Measurements from ENCODE around the gene DIDO1. TPM values are rescaled to one million over a fixed set of nuclear protein-coding genes. Genes with fewer than 3 reads are reported as not detected.

Gene DIDO1
- total and polyA plus RNA-seq, 12 donors = 19.0 to 51.3 (median 37.3) TPM

GRCh38 chr20:62880935-62881661 is 45.2 kb downstream of the DIDO1 start:
- DNase-seq = no peak

GRCh38 chr20:62880147-62880934 is 46.0 kb downstream of the DIDO1 start:
- Histone ChIP-seq H3K27me3 (no peaks in the 10 kb centered on the region), H3K4me3 (no peak overlapping the region), H3K27ac (no peak overlapping the region), H3K36me3 (replicated peaks in 1 of 2) (peaks cover 0 to 18% of the 10 kb centered on the region in 2 donors), H3K4me1 (replicated peaks in 1 of 2) (peaks cover 0 to 16% of the 10 kb centered on the region in 2 donors), H3K9me3 (replicated peaks in 1 of 3) (no peaks in the 10 kb centered on the region)
- DNase-seq = no peak
- TF ChIP-seq CTCF (IDR thresholded peaks at IDR 0.05) (no peak), POLR2A (IDR thresholded peaks at IDR 0.05) (no peak)
- intact Hi-C loops (cut with DNase I) = no loop called here
- WGBS, 4 donors = 92 to 94% (median 93%) methylated on average over 27 to 37 of the region's 37 CpGs

More at GRCh38 chr20:62880935-62881661, 45.2 kb downstream of the DIDO1 start:
- peaks cover 0 to 11% of the 10 kb centered on the region in 2 donors for H3K4me1 ChIP-seq (replicated peaks in 1 of 2)
- H3K9me3 ChIP-seq (replicated peaks in 1 of 3) = no peaks in the 10 kb centered on the region
- no peak overlapping the region for H3K4me3 ChIP-seq
- TF ChIP-seq POLR2A (IDR thresholded peaks at IDR 0.05) = no peak
- no peak for TF ChIP-seq CTCF (IDR thresholded peaks at IDR 0.05)
- H3K36me3 ChIP-seq (replicated peaks in 1 of 2) = peaks cover 0 to 18% of the 10 kb centered on the region in 2 donors
- intact Hi-C loops (cut with DNase I) = no loop called here
- H3K27ac ChIP-seq = no peak overlapping the region
- no peaks in the 10 kb centered on the region for H3K27me3 ChIP-seq
- 92 to 94% (median 93%) methylated on average over 9 to 45 of the region's 45 CpGs for WGBS, 4 donors

- intact Hi-C loops (cut with DNase I) = no loop called here
These were observed 46.8 kb downstream of the DIDO1 start for GRCh38 chr20:62879275-62880146.

More at GRCh38 chr20:62879275-62880146, 46.8 kb downstream of the DIDO1 start:
- H3K9me3 ChIP-seq (replicated peaks in 1 of 3) = no peaks in the 10 kb centered on the region
- WGBS, 4 donors = 73 to 85% (median 77%) methylated on average over 38 to 80 of the region's 80 CpGs
- peak in 1 of 7 donors; percentile 13 for DNase-seq
- peaks cover 0 to 16% of the 10 kb centered on the region in 2 donors for H3K4me1 ChIP-seq (replicated peaks in 1 of 2)
- no peak overlapping the region for H3K4me3 ChIP-seq
- no peaks in the 10 kb centered on the region for H3K27me3 ChIP-seq
- H3K36me3 ChIP-seq (replicated peaks in 1 of 2) = peaks cover 0 to 18% of the 10 kb centered on the region in 2 donors
- no peak overlapping the region for H3K27ac ChIP-seq
- no peak for TF ChIP-seq CTCF (IDR thresholded peaks at IDR 0.05)
- TF ChIP-seq POLR2A (IDR thresholded peaks at IDR 0.05) = no peak
